Lung microvascular endothelial cell (primary cell): Measurements from ENCODE around the gene ARHGAP15. TPM values are rescaled to one million over a fixed set of nuclear protein-coding genes. Genes with fewer than 3 reads are reported as not detected.

Experiments
- DNase-seq, 2 donors: peaks; one replicate each; pipeline versions ENCODE4 v3.0.0 to v3.0.0-alpha.2; 2010; ENCODE audit warnings: low read depth in 2 of 2
- total RNA-seq: library from RNA; depleted of rRNA; stranded (reverse); fragments of >200 nt; gene quantifications from 2 replicates; pipeline ENCODE4 v1.2.1, GENCODE V29; 2014

The ARHGAP15 gene
- total RNA-seq, 1 donor from 2014 or later, result not detected

- DNase-seq, result no peak
Measured at GRCh38 chr2:143225931-143226330, 96.7 kb downstream of the ARHGAP15 start.

- no peak for DNase-seq
Measured at GRCh38 chr2:143226714-143227541, 97.7 kb downstream of the ARHGAP15 start.

DNA sequence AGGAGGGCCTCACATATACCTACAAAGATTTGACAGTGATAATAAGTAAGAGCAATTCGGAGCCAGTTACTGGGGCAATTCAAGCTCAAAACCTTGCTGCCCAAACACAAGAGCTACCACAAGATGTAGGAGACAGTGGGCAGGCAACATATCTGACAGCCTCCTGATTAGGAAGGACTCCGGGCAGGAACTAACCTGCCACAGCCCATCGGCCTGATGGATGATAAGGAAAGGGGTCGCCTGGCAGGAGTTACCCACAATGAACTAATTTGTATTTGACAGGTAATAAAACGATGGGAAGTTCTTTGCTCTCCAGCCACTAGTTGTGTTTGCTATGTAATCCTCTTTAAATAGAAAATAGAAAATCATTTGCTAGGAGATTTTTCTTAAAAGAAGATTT is 100.2 kb downstream of the ARHGAP15 start:
- DNase-seq, result no peak

DNA sequence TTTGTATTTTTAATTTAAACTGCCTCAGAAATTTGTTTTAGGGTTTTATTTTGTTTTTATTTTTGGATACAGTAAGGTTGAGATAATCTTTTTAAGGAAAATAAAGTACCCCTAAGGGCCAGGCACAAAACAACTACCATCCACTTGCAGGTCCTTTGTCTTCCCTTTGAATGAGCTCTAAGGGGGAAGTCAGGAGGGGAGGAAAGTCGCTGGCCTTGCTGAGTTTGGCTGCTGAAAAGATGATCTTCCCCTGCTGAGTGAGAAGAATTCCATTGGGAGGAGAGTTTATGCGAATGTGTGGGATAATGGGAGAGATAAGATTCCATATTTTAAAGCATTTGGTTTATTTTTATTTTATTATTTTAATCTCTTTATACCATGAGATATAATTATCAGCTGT is 100.7 kb downstream of the ARHGAP15 start:
- no peak for DNase-seq

GRCh38 chr2:143230506-143231253 is 101.5 kb downstream of the ARHGAP15 start:
- no peak for DNase-seq

DNA sequence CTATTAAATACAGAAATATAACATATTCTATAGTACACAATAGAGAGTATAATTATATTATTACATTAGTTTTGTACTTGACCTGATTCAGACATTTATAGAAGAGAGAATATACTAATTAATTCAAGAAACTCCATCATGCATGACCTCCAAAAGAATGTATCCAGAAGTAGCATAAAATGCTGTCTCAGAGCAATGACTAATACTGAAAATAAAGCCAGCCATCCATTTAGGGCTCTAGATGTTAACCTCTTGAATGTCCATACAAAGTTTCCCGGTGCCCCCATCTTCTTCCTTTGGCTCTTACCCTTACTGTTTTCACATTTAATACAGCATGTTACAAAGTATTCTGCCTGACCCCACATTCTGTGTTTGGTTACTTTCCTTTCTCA is 102.0 kb downstream of the ARHGAP15 start:
- DNase-seq, result no peak

DNA sequence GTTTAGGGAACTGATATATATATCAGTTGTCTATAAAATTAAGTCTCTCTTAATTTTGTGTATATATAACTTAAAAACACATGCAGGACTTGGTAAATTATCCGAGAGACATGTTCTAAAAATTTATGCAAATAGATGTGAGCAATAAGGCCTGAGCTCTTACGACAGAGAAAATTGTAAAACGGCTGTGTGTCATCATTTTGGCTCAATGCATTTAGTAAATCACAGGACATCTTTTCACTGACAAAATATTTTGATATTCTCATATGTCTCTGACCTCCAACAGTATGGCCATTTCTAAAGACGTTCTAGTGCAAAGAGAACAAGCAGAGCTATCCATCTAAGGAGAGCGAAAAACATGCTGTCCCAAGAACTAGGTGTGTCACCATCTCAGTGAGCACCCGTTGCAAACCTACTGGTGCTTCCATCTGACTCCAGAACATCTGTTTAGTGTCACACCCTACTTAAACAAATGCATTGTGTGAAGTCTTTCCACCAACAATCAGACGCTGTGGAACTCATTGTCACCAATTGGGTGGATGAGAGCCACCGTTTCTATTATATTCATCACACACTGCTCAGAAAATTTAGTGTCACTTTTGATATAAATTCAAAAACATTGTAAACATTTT is 108.0 kb downstream of the ARHGAP15 start:
- DNase-seq, result no peak

GRCh38 chr2:143241403-143242088 is 112.3 kb downstream of the ARHGAP15 start:
- no peak for DNase-seq

DNA sequence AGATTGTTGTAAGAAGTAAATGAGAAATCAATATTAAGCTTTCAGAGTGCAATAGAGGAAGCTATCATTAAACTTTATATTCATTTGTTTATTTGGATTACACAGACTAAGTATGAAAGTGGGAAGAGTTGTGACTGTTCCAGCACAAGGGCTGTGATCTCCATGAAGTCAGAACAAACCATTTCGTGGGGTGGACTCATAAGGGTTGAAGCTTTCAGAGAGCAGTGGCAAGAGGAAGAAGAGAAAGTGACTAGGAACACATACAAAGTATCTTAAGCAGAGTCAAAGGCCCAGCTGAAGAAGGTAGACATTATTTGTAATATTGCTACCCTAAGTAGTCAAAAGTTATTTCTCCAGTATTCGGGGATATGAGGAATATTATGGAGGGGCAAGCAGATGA is 117.0 kb downstream of the ARHGAP15 start:
- no peak for DNase-seq

DNA sequence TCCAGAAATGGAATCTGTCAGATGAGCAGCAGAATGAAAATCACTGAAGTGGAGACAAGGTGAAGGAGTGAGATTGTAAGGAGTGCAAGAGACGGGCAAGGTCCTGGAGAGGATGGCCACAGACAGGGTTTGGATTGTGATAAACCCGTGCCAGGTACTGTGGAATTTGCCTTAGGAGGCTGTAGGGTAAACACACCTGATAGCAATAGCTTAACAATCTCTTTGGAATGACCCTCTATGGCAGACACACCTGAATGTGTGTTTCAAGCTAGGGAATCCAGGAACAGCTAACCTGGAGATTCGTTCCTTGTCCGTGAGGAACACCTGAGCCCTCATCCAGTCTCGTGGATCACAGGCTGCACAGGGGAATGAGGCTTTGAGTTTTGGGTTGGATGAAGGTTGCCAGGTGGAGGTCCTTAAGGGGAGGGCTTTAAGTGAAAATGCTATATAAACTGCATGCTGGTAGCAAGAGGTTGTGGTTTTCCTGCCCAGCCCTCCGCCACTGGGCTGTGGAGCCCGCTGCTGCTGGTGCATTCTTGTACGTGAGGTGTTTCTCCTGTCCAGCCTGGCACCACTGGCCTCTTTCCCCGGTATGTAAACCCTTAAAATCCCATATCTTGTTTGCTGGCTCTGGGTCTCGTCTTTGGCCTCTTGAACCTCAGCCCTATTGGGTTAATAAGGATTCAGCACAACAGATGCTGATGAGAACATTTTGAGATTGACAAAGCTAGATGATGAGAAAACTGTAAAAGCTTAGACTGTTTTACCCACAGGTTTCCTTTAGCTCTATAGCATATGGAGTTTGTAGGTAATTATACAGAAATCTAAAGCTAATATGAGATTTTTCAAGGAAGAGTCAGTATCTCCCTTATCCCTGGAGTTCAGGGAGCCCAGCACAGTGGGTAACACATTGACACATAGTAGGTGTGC is 117.9 kb downstream of the ARHGAP15 start:
- no peak for DNase-seq

- no peak for DNase-seq
Measured at GRCh38 chr2:143248631-143249030, 119.4 kb downstream of the ARHGAP15 start.

- no peak for DNase-seq
Measured at GRCh38 chr2:143251681-143252080, 122.5 kb downstream of the ARHGAP15 start.

GRCh38 chr2:143252138-143252907 is 123.1 kb downstream of the ARHGAP15 start:
- no peak for DNase-seq

- DNase-seq, result no peak
Measured at GRCh38 chr2:143254110-143254509, 124.9 kb downstream of the ARHGAP15 start.

DNA sequence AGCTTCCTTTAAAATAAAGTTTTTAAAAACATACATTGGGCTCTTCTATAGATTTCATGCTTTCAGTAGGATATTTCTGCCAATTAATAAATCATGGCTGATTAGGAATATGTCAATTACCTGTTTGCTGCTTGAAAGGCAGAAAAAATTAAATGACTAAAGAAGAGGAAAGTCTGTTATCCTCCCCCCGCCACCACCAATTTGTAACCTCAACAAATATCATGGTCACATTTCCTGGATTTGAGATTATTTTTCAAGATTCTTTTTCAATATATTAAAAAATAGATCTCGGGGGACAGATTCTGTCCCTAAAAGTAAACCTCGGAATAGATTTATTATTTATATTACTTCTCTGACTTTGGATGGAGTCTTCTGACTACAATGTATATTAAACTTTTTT is 125.9 kb downstream of the ARHGAP15 start:
- DNase-seq, result no peak

GRCh38 chr2:143255899-143256298 is 126.7 kb downstream of the ARHGAP15 start:
- no peak for DNase-seq

GRCh38 chr2:143258126-143258892 is 129.1 kb downstream of the ARHGAP15 start:
- no peak for DNase-seq

- peak; percentile 60 to 65 for DNase-seq
Measured at GRCh38 chr2:143259368-143259958, 130.2 kb downstream of the ARHGAP15 start.

DNA sequence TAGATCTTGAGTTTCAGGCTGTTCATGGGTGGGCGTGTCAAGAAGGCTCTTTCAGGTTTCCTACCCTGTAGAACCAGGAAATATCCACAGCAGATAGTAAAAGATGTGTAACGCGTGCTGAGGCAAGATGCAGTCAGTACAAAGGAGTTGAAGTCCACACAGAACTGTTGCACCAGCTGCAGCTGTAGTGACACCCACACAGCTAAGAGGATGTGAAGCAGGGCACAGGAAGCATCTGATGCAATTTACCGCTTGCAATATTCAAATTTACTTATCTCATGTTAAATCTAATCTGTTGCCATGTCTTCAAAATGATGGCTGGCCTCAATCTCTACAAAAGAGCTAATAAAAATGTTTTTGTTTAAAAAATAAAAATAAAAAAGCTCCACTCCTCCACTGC is 132.8 kb downstream of the ARHGAP15 start:
- no peak for DNase-seq
